Measurements from ENCODE around the gene GPR75.
"Not testable (repeated sequence)": the region's sequence is repeated elsewhere in the genome, so short reads cannot be mapped to it uniquely, and the experiment has no call there.

GPR75 gene

DNA sequence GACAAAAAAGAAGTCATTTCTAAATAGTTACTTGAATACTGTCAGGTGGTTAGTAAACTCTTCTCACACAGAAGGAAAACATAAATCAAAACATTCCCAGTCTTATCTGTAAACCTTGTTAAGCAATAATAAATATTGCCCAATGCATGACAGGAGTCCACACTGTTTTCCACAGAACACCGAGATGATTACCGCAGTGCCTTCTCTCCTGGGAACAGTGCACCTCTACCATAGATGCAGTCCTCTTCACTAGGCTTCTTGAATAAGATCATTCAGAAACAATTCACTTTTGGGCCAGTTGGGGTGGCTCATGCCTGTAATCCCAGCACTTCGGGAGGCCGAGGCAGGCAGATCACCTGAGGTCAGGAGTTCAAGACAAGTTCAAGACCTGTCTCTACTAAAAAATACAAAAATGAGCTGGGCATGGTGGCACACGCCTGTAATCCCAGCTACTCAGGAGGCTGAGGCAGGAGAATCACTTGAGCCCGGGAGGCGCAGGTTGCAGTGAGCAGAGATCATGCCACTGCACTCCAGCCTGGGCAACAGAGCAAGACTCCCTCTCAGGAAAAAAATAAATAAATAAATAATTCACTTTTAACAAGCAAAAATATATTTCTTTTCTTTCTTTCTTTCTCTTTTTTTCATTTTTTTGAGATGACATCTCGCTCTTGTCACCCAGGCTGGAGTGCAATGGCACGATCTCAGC is 8.6 kb downstream of the GPR75 start:
- not testable (repeated sequence) for DNase-seq

- no peak for DNase-seq
These were observed 11.7 kb downstream of the GPR75 start for GRCh38 chr2:53848062-53848461.

DNA sequence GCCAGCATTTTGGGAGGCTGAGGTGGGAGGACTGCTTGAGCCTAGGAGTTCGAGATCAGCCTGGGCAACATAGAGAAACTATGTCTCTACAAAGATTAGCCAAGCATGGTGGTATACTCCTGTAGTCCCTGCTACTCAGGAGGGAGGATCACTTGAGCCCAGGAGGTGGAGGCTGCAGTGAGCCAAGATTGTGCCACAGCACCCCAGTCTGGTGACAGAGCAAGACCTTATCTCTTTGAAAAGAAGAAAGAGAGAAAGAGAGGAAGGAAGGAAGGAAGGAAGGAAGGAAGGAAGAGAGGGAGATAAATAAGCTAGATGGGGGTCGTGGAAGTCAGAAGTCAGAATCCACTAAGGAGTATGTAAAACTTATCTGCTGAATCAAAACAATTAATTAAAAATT is 16.2 kb downstream of the GPR75 start:
- DNase-seq: no peak

GRCh38 chr2:53842891-53843290 is 16.9 kb downstream of the GPR75 start:
- no peak for DNase-seq

DNA sequence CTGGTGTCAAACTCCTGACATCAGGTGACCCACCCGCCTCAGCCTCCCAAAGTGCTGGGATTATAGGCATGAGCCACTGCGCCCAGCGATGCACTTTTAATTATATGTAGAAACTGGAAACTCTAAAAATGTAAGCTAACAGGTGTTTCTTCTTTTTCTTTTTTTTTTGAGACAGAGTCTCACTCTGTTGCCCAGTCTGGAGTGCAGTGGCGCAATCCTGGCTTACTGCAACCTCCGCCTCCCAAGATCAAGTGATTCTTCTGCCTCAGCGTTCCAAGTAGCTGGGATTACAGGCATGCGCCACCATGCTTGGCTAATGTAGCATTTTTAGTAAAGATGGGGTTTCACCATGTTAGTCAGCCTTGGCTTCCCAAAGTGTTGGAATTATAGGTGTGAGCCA is 18.1 kb downstream of the GPR75 start:
- not testable (repeated sequence) for DNase-seq

GRCh38 chr2:53840580-53840979 is 19.2 kb downstream of the GPR75 start:
- DNase-seq: no peak

GRCh38 chr2:53829980-53830290 is 29.8 kb downstream of the GPR75 start:
- not testable (repeated sequence) for DNase-seq

GRCh38 chr2:53829273-53829979 is 30.3 kb downstream of the GPR75 start:
- DNase-seq: no peak

DNA sequence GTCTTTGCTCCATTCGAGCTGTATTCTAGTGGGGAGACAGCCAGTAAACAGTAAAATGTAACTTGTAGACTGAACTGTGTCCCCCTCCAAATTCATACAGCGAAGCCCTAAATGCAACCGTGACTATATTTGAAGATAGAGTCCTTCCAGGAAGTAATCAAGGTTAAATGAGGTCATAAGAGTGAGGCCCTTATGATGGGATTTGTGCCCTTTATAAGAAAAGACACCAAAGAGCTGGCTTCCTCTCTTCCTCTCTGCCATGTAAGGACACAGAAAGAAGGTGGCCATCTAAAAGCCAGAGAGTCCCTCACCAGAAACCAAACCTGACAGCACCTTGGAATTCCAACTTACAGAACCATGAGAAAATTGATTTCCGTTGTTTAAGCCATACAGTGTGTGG is 31.4 kb downstream of the GPR75 start:
- no peak for DNase-seq

DNA sequence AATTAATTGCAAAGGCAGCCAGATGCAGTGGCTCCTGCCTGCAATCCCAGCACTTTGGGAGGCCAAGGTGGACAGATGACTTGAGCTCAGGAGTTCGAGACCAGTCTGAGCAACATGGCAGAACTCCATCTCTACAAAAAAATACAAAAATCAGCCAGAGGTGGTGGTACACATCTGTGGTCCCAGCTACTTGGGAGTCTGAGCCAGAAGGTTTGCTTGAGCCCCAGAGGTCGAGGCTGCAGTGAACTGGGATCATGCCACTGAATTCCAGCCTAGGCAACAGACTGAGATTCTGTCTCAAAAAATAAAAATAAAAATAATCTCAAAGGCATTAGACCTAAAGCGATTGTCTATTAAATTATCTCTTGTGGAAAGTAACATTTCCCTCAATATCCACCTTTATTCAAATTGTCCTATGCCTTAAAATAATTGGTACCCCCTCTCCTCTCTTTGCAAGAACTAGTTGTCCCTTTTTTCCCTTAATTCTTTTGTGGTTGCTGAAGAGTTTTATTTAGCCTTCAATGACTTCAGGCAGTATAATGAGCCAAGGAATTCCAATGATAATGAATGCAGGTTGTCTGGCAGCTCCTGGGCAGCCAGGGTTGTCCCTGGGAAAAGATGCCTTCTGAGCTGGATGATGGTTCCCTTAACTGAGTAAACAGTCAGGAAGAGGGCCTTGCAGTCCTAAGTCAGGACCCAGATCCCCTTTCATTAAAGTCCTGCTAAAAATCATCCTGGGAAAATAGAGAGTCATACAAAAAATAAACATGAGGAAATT is 32.2 kb downstream of the GPR75 start:
- DNase-seq: no peak

- DNase-seq: no peak
These were observed 33.0 kb downstream of the GPR75 start for GRCh38 chr2:53826587-53827397.

DNA sequence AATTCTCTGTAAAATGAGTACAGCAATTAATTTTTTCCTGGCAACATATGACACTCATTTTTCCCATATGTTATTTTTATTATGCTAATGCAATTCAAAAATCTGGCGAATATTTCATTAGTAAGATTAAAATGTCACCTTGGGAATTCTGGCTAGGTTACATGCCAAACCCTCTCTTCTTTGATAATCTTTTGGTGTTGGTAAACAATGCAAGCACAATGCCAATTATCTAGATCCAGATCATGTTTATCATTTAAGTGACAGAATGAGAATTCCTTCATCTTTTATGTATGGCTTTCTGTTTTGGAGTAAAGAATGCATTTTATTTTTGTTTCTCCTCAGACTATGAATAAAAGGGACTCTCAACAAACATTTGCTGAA is 33.7 kb downstream of the GPR75 start:
- DNase-seq: no peak

DNA sequence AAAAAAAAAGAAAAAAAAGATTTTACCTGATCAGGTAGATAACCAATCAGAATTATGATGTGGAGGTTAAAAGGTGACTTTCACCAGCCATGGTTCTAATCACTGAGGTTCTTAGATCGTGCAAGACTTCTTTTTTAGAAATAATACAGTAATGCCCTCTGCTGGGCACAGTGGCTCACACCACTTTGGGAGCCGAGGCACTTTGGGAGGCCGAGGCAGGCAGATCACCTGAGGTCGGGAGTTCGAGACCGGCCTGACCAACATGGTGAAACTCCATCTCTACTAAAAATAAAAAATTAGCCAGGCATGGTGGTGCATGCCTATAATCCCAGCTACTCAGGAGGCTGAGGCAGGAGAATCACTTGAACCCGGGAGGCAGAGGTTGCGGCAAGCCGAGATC is 36.1 kb downstream of the GPR75 start:
- DNase-seq: peak in 1 of 5 donors; percentile 13

- no peak for DNase-seq
These were observed 38.0 kb downstream of the GPR75 start for GRCh38 chr2:53821810-53822209.

- no peak for DNase-seq
These were observed 39.1 kb downstream of the GPR75 start for GRCh38 chr2:53820711-53821110.

DNA sequence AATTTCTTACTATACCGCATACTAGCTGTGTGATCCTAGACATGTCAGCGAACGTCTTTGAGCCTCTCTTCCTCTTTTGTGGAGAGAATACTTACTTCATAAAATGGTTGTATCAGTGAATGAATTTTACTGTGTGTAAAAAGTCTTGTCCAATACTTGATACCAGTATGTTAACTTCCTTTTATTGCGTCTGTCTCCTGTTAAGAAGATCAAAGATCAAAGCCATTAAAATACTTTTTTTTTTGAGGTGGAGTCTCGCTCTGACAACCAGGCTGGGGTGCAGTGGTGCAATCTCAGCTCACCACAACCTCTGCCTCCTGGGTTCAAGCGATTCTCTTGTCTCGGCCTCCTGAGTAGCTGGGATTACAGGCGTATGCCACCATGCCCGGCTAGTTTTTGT is 39.7 kb downstream of the GPR75 start:
- DNase-seq: no peak

DNA sequence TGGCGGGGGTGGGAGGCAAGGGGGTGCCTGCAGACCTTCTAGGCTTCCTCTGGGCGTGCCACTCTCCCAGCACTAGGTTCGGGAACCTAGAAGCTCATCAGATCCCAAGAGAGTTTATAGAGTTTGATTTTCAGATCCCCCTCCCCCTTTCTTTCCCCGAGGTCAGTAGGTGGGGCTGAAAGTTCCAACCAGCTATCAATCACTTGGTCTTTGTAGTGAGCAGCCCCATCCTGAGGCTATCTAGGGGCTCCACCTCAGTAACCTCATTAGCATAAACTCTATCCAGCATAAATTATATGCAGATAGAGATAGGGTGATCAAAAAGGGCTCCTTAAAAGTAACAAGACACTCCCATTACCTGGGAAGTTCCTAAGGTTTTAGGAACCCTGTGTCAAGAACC is 40.1 kb downstream of the GPR75 start:
- no peak for DNase-seq

DNA sequence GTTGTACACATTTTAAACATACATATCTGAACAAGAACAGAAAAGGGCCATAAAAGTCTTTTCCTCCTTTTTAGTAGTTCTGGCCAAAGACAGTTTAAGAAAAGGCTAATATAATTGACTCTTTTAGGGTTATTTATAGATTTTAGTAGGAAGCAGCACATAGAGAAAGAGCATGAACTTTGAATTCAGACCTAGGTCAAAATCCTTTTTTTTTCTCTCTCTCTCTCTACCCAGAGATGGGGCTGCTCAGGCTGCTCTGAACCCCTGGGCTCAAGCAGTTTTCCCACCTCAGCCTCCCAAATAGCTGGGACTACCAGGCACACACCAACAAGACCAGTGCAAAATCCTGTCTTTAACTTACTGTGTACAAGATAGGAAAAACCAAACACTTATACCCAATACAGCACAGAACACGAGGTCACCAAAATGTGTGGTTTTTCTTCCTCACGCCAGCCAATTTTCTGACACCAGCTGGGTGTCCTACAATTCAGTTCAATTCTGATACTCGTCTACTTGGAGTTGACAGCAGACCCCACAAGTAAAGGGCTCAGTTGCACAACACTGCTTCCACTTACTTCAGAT is 40.8 kb downstream of the GPR75 start:
- no peak for DNase-seq

DNA sequence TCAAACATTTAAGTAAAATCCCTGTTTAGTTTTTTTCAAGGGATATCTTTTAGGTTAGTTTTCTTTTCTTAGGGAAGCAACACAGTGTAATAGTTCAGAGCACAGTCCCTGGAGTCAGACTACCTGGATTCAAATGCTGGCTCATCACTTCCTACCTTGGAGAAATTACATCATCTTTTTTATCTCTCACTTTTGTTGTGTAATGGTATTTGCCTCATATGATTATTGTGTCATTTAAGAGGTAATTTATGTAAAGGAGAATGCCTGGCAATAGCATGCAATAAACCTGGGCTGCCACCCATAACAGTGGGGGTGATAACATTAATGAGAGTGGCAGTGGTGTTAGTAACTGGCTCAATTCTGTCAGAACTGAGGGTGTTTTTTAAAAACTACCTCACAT is 46.6 kb downstream of the GPR75 start:
- DNase-seq: no peak

GRCh38 chr2:53811601-53812000 is 48.2 kb downstream of the GPR75 start:
- no peak for DNase-seq

All from T-helper 1 cell (primary cell).